HCT116 (cell line): ENCODE results near the gene PLOD2. TPM values are rescaled to one million over a fixed set of nuclear protein-coding genes. Genes with fewer than 3 reads are reported as not detected.

Experiments used
- ATAC-seq: fragments of 200-7000 bp; cut with Tn5 transposase; 2 replicates; pipeline ENCODE4 v1.9.1; 2020; ENCODE audit warnings: mild to moderate bottlenecking, moderate library complexity
- BruUV-seq: library from RNA; stranded (reverse); fragments of 400-500 nt; replicated peaks from 2 replicates; lab custom pipeline; 2021; lab: Mats Ljungman, UMichigan
- CTCF ChIA-PET: fragments of 300-600 bp; sonication (Branson Sonifier 250); formaldehyde crosslinking; loops from one replicate; lab custom pipeline; 2021; ENCODE audit warnings: antibody characterized with exemption; lab: Charles Lee
- POLR2A ChIA-PET: fragments of 300-600, 350-600 bp; sonication (Branson Sonifier 250); formaldehyde crosslinking; loops from one replicate; lab custom pipeline; 2021; ENCODE audit warnings: antibody characterized with exemption; lab: Charles Lee
- RAD21 ChIA-PET, 2 experiments: fragments of 300-600 bp; sonication (Branson Sonifier 250); formaldehyde crosslinking; loops; one replicate each; lab custom pipeline; 2023; ENCODE audit warnings: low total read pairs in 2 of 2; ENCODE audit not compliant: uncharacterized antibody in 2 of 2, unreplicated experiment in 2 of 2, low non-redundant PET in 1 of 2; lab: Charles Lee
- DNase-seq: peaks from one replicate; pipeline ENCODE4 v3.0.0-alpha.2; 2010; ENCODE audit warnings: low read depth, low spot score
- H2AFZ ChIP-seq: fragments of 200-600 bp; shearing (Covaris generic), sonication (generic); 2 replicates; pipeline ENCODE4 v1.6.1; 2017; ENCODE audit warnings: low read depth, mixed run types, mixed read lengths, antibody characterized with exemption, low read length; ENCODE audit not compliant: poor library complexity, severe bottlenecking
- H3K27ac ChIP-seq: 2 replicates; pipeline ENCODE4 v1.5.1; 2012; ENCODE audit warnings: low read depth, low read length
- H3K27me3 ChIP-seq: fragments of 200-600 bp; sonication (generic); 2 replicates; pipeline ENCODE4 v1.6.1; 2016; ENCODE audit warnings: mixed run types, low read length, mixed read lengths; ENCODE audit not compliant: insufficient read depth
- H3K36me3 ChIP-seq, 2 experiments: fragments of 200-500 bp in 1 of 2; fragments of 200-600 bp in 1 of 2; sonication (Bioruptor generic) in 1 of 2; sonication (generic) in 1 of 2; 2 replicates each; pipeline versions ENCODE4 v1.5.1 to v1.6.1; 2014 to 2016; ENCODE audit warnings: low read length in 2 of 2, inconsistent platforms in 1 of 2, mixed read lengths in 1 of 2, mixed run types in 1 of 2; ENCODE audit not compliant: insufficient read depth in 2 of 2, control insufficient read depth in 1 of 2
- H3K4me1 ChIP-seq, 2 experiments: fragments of 200-600 bp in 1 of 2; sonication (generic) in 1 of 2; 2 replicates each; pipeline versions ENCODE4 v1.5.1 to v1.6.1; 2012 to 2017; ENCODE audit warnings: low read length in 2 of 2, inconsistent platforms in 1 of 2, mild to moderate bottlenecking in 1 of 2, mixed read lengths in 1 of 2, mixed run types in 1 of 2, moderate library complexity in 1 of 2; ENCODE audit not compliant: insufficient read depth in 2 of 2, control insufficient read depth in 1 of 2
- H3K4me2 ChIP-seq: fragments of 200-600 bp; sonication (generic); 2 replicates; pipeline ENCODE4 v1.6.1; 2017; ENCODE audit warnings: mixed run types, low read length, mixed read lengths
- H3K4me3 ChIP-seq, 2 experiments: fragments of 200-600 bp in 1 of 2; sonication (generic) in 1 of 2; replicated peaks in 1 of 2; 2 replicates each; pipeline ENCODE4 v1.5.1; 2011 to 2016; ENCODE audit warnings: low read length in 2 of 2, control low read depth in 1 of 2, low read depth in 1 of 2, mild to moderate bottlenecking in 1 of 2, mixed read lengths in 1 of 2, mixed run types in 1 of 2
- H3K79me2 ChIP-seq: fragments of 200-600 bp; sonication (generic); 2 replicates; pipeline ENCODE4 v1.6.1; 2017; ENCODE audit warnings: mild to moderate bottlenecking, mixed run types, low read length, moderate library complexity, mixed read lengths; ENCODE audit not compliant: insufficient read depth
- H3K9ac ChIP-seq: fragments of 200-600 bp; sonication (generic); 2 replicates; pipeline ENCODE4 v1.6.1; 2016; ENCODE audit warnings: low read length, mixed read lengths
- H3K9me2 ChIP-seq: fragments of 200-600 bp; sonication (generic), shearing (Covaris generic); 2 replicates; pipeline ENCODE4 v1.6.1; 2017; ENCODE audit warnings: mixed run types, mild to moderate bottlenecking, moderate library complexity; ENCODE audit not compliant: insufficient read depth
- H3K9me3 ChIP-seq, 2 experiments: fragments of 200-500 bp in 1 of 2; fragments of 200-600 bp in 1 of 2; sonication (Bioruptor generic) in 1 of 2; sonication (generic) in 1 of 2; 2 replicates each; pipeline ENCODE4 v1.6.1; 2014 to 2017; ENCODE audit warnings: low read length in 2 of 2, mixed read lengths in 2 of 2, inconsistent platforms in 1 of 2, low read depth in 1 of 2, mild to moderate bottlenecking in 1 of 2, mixed run types in 1 of 2, moderate library complexity in 1 of 2; ENCODE audit not compliant: control insufficient read depth in 1 of 2, insufficient read depth in 1 of 2
- H4K20me1 ChIP-seq: fragments of 200-600 bp; sonication (generic), shearing (Covaris generic); 2 replicates; pipeline ENCODE4 v1.6.1; 2017; ENCODE audit warnings: mixed run types, mild to moderate bottlenecking, moderate library complexity; ENCODE audit not compliant: insufficient read depth
- CEBPB ChIP-seq: IDR thresholded peaks from 2 replicates; pipeline ENCODE4 v1.6.1; 2012; ENCODE audit warnings: low read depth
- FOSL1 ChIP-seq: IDR thresholded peaks from 2 replicates; pipeline ENCODE4 v1.6.1; 2012; ENCODE audit warnings: low read depth
- JUND ChIP-seq: IDR thresholded peaks from 2 replicates; pipeline ENCODE4 v1.6.1; 2012
- MAX ChIP-seq: IDR thresholded peaks from 2 replicates; pipeline ENCODE4 v1.6.1; 2012
- POLR2AphosphoS5 ChIP-seq: IDR thresholded peaks from 2 replicates; pipeline ENCODE4 v1.6.1; 2011; ENCODE audit warnings: mild to moderate bottlenecking, low read depth, low read length, moderate library complexity
- SP1 ChIP-seq: IDR thresholded peaks from 2 replicates; pipeline ENCODE4 v1.6.1; 2012; ENCODE audit warnings: low read depth
- intact Hi-C: fragments of 100-400 bp; cut with micrococcal nuclease; formaldehyde crosslinking; loops from 2 replicates; pipeline ENCODE4 v1.10.0; 2022
- total RNA-seq: library from RNA; stranded (reverse); gene quantifications from one replicate; pipeline ENCODE4 v1.2.1, GENCODE V29; 2021; ENCODE audit not compliant: unreplicated experiment

The PLOD2 gene
- total RNA-seq, 1 experiment from 2014 or later, result 25.8 TPM

DNA sequence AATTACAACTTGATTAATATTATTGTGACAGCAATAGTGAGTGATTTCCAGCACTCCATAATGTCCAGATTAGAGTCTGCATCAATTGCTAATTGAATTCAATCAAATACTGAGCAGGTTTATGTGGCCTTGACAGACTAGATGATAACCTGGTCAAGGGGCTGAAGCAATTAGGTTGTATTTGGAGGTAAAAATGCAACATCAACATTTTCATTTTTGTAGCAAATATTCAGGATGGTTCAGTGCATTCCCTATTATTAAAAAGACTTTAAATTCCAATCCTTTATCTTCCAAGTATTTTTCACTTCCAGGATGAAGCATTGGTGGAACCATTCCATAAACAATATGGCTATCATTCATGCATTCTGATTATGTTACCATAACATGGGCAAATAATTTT is 120.4 kb downstream of the PLOD2 start:
- POLR2A ChIA-PET, result no interaction called here
- CTCF ChIA-PET, result no interaction called here
- DNase-seq (no peak), ATAC-seq (no peak)
- intact Hi-C loops, result no loop called here
- Histone ChIP-seq H3K27ac (no peak overlapping the region), H3K27me3 (no peaks in the 10 kb centered on the region), H2AFZ (no peak overlapping the region), H3K4me1 (no peaks in the 10 kb centered on the region), H3K9me3 (no peaks in the 10 kb centered on the region), H3K79me2 (no peaks in the 10 kb centered on the region), H3K9ac (no peak overlapping the region), H3K9me2 (no peaks in the 10 kb centered on the region), H4K20me1 (no peaks in the 10 kb centered on the region), H3K4me2 (no peak overlapping the region), H3K36me3 (no peaks in the 10 kb centered on the region), H3K4me3 (no peak overlapping the region)
- TF ChIP-seq JUND (no peak), POLR2AphosphoS5 (no peak), SP1 (no peak), CEBPB (no peak), MAX (no peak)
- BruUV-seq, result no TSS peak
- RAD21 ChIA-PET, result no interaction called here

GRCh38 chr3:146037697-146038096 is 123.3 kb downstream of the PLOD2 start:
- DNase-seq (no peak), ATAC-seq (no peak)
- Histone ChIP-seq H3K9me2 (no peaks in the 10 kb centered on the region), H3K4me3 (no peak overlapping the region), H2AFZ (no peak overlapping the region), H3K79me2 (no peaks in the 10 kb centered on the region), H3K4me1 (no peaks in the 10 kb centered on the region), H3K36me3 (no peaks in the 10 kb centered on the region), H3K9ac (no peak overlapping the region), H3K9me3 (no peaks in the 10 kb centered on the region), H4K20me1 (no peaks in the 10 kb centered on the region), H3K27ac (no peak overlapping the region), H3K27me3 (no peaks in the 10 kb centered on the region), H3K4me2 (no peak overlapping the region)
- BruUV-seq, result no TSS peak
- ChIA-PET CTCF (no interaction called here), POLR2A (no interaction called here), RAD21 (no interaction called here)
- no peak for TF ChIP-seq FOSL1
- intact Hi-C loops, result no loop called here
